GM18861 (cell line): ENCODE data around the gene RHBDL1.
A peak's percentile ranks its signal among the peaks of the same experiment; 100 is the strongest.

ENCODE experiments used
- ATAC-seq: cut with Tn5 transposase; IDR thresholded peaks from one replicate; pipeline ENCODE4 v1.9.1; 2021; ENCODE audit not compliant: unreplicated experiment

Gene RHBDL1

DNA sequence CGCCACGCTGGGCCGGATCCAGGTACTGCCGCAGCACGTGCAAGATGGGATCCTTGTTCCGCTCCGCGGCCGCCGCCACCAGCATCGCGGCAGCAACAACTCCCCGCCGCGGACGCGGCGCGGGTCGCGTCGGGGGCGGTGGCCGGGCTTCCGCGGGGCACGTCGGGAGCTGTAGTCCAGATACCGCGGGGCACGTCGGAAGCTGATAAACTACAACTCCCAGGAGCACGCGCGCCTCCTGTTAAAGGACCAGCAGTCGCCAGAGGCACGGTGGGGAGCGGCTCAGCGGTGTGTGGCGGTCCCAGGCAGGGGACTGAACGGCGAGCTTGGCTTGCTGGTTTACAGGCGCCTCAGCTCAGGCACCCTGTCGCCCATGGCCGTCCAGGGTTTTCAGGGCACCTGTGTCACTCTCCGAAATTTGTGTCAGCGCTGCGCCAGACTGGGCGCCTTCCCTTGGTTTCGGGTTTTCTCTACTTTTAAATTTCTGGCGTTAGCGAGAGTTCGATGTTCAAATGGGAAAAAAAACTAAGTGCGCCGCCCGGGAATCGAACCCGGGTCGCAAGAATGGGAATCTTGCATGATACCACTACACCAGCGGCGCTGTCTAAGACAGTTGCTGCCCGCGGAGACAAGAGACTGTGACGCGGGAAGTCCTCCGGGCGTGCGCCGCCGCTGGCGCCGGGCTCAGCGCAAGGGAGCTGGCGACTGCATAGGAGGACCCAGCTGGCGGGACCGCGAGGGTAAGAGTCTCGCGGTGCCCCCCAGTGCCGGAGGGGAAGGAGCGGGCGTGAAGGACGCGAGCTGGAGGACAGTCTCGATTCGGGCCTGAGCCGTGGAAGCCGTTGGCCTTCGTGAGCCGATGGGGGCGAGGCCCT lies 39.0 kb upstream of the RHBDL1 start, which contains the start of gene METTL26:
Gene METTL26, minus strand, starts transcription at position 100 of the 875 bp plus-strand sequence. Its CDS starts 15 bp downstream, at position 85.
- ATAC-seq, result peak; percentile 60

DNA sequence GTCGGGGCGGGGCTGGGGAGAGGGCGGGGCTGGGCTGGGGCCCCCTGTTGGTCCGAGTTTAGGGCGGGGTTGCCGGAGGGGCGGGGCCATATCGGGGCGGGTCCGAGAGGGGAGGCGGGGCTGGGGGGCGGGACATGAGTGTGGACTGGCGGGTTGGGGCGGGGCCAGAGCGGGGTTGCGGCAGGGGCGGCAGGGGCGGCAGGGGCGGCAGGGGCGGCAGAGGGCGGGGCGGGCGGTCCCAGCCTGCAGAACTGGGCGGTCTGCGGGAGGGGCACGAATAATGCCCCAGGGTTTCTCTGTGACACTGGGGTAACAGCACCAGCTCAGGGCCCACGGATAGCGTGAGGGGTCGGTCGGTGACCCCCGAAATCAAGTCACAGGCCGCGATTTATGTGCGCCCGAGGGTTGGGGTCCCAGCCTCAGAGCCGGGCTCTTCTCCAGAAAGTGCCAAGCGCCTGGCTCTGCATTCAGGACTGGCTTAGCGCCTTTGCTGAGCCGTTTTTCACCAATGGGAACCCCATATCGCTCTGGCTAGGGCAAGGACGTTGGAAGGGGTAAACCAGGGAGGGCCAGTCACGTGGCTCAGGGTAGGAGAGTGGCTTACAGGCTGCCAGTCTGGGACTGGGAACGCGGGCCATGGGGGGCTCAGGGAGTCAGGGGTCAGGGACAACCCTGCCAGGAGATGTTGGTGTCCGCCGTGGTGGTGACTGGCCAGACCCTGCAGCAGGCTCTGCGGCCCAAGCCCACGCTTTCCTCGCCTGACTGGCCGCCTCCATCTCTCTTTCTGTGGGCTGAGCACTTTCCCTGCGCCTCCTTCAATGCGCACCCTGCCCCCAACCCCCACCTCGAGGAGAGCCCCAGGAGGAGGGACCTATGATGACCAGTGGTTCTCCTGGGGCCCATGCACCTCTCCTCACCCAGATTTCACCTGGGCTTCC lies 38.1 kb upstream of the RHBDL1 start:
- no peak for ATAC-seq

DNA sequence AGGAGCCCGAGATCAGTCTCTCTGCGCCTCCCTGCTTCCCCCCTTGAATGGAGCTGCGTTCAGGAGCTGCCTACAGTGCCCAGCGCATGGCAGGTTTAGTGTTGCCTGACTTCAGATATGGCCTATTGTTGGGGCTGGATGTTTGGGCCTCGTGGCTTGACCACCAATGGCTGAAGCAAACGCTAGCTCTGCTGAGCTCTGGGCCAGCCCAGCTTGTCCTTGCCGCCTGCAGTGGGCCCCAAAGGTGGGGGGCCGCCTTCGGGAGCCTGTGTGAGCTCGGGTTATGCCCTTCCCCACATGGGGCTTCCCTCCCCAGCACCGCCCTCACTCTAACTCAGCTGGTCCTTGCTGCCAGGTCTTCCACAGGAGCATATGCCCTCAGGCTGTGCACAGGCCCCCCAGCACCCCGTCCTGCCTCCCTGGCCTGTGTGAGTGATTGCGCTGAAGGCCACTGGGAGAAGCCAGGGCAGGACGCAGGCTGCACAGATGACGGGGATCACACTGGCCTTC lies 37.4 kb upstream of the RHBDL1 start:
- no peak for ATAC-seq

DNA sequence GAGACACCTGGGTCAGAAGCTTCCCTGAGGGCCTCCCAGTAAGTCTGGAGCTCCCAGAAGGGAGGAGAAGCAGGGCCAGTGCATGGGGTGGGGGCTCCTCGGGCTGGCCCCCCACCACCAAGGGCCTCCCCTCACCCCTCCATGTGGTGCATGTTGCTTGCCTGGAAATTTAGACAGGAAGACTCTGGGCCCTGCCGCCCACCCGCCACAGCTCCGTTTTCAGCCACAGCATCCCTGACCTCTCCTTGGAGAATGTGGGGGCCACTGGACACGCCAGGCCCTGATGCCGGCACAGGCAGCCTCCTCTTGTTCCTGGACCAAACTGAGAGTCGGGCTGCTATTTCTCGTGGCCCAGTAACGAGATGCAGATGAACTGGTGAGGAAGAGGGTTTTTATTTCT lies 36.6 kb upstream of the RHBDL1 start:
- no peak for ATAC-seq

DNA sequence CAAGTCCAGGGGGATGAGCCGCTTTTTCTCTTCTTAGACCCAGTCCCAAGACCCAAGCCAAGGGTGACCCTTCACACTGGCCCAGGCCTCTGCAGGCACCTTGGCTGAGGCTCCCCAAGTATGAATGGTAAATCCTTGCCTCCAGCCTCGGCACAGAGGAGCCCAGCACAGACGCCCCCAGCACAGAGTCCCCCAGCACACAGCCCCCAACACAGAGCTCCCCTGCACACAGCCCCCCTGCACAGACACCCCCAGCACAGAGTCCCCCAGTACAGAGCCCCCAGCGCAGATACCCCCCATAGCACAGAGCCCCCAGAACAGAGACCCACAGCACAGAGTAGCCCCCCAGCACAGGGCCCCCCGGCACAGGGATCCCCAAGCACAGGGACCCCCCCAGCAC lies 34.9 kb upstream of the RHBDL1 start:
- ATAC-seq, result no peak

DNA sequence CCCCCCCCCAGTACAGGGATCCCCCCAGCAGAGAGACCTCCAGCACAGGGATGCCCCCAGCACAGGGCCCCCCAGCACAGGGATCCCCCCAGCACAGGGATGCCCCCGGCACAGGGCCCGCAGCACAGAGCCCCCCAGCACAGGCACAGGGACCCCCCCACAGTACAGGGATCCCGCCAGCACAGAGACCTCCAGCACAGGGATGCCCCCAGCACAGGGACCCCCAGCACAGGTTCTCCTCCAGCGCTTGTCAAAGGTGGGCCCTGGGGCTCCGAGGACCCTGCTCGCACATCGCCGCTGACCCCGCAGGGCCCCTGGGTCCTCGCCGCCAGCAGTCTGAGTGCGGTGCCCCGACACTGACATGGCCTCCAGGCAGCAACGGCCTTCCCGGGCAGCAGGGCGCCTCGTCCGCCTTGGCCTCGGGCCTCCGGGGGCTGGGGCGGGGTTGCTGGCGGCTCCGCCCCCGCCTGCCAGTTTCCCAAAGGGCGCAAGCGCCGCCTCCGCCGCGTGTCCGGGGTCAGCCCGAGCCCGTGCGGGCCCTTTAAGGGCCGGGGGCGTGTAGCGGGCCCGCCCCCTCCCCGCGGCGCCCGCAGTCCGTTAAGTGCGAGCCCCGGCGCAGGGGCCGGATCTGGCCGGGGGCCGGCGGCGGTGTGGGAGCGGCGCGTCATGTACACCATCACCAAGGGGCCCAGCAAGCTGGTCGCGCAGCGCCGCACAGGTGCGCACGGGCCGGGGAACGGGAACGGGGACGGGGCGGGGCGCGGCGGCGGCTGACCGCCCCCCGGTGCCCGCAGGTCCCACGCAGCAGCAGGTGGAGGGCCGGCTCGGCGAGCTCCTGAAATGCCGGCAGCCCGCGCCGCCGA lies 33.9 kb upstream of the RHBDL1 start, which contains the start of gene MCRIP2:
Gene MCRIP2, plus strand, starts transcription at position 503 of the 863 bp plus-strand sequence. Its CDS starts 164 bp downstream, at position 667.
- ATAC-seq, result peak; percentile 52

DNA sequence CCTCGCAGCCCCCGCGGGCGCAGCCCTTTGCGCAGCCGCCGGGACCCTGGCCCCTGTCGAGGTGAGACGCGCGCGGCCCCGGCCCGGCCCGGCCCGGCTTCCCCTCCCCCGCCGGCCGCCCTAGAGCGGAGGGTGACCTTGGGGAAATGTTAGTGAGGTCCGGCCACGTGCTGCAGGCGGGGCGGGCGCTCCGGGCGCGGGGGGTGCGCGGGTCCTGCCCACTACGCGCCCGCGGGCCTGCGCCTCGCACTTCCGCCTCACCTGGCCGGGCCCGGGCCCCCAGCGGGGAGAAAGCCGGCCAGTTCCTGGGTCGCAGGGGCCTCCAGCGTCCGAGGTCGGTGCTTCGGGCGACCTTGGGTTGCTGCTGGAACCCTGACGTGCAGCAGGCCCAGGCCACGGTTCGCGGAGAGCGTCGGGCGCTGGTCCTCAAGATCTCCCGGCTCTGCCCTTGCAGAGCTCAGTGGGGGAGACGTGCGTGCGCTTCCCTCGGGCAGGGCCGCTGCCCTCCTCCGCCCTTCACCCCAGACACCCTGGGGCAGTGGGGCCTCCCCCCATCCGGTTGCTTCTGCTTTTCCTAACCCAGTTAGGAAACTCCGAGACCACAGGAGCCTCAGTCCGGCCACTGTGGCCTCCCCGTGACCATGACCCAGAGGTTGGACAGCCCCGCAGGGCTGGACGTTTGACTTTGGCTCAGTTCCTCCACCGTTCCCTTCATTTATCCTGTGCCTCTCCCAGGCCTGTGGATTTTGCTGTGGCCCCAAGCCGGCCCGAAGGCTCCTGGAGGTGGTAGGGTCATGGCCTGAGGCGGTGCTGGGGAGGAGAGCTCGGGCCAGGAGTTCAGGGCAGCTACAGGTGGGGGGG lies 33.1 kb upstream of the RHBDL1 start:
- ATAC-seq, result peak; percentile 21

DNA sequence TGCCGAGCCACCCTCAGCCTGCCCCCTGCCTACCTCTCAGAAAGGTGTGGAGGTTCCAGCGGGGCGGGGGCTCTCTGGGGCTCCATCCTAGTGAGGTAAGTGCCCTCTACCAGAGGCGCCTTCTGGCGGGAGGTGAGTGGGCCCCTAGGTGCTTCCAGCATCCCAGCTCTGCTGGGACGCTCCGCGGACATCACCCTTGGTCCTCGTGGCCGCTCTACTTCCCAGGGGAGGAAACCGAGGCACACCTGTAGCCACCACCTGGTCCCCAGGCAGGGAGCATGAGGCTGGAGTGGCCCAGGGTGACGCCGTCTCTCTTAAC lies 32.5 kb upstream of the RHBDL1 start:
- no peak for ATAC-seq

DNA sequence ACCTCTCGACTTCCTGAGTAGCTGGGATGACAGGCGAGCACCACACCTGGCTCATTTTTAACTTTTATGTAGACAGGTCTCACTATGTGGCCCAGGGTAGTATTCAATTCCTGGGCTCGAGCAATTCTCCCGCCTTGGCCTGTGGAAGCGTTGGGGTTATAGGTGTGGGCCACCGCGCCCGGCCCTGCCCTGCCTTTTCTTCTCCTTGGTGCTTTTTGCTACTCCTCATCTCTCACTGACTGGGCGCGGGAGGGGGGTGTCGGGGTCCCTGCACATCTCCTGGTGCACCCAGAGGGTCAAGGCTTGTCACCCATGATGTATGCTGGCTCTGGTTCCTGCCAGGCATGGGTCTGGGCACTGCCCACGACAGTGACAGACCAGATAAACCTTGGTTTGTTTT lies 30.9 kb upstream of the RHBDL1 start:
- no peak for ATAC-seq

DNA sequence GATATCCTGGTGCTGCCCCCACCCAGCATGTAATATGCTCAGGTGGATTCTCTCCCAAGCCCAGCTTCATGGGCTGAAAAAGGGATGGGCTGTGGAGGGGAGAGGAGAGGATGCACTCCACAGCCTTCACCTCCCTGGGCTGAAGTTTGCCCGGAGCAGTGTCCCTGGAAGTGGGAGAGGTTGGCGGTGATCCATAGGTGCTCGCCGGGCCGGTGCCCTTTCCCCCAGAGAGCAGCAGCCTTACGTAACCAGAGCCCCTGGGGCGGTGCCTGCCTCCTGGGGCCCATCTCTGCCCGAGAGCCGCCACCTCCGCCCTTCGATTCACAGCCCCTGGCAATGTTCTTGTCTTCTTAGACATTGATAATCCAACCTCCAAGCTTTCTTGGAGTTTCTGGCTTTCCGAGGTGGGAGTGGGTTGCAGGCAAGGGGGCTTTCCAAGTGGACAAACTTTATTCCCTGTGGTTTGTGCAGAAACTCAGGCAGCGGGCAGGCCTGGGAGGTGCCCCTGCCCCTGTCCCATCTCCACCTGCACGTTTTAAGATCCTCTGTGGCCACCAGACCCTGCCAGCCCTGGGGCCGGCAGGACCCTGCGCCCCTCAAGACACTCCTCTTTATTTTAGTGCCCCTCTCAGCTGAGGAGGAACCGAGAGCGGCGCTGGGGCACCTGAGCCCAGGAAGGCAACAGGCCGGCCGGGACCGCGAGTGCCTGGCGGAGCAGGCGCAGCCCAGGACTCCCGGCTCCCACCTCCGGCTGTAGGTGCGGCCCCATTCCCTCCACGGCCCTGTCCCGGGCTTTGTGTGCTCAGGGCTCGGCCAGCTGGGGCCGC lies 29.4 kb upstream of the RHBDL1 start:
- no peak for ATAC-seq

DNA sequence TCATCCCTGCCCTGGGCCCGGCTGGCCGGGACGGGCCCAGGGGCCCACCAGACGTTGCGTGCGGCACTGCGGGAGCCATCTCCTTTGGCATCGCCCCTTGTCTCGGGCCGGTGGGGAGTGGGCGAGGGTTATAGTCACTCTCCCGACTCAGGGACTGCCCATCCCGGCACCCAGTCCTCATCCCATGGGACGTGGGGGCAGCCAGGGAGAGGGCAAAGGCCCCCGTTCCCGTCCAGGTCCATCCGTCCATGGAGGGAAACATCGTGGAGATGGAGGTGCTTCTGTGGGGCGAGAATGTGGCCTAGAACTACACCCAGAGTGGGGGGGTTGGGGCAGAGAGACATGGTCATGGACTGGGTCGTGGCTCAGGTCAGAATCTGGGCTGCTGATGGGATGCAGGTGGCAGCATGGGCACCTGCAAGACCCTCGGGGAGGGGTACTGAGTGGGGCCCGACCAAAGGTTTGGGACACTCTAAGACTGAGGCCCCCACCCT lies 28.7 kb upstream of the RHBDL1 start:
- no peak for ATAC-seq

DNA sequence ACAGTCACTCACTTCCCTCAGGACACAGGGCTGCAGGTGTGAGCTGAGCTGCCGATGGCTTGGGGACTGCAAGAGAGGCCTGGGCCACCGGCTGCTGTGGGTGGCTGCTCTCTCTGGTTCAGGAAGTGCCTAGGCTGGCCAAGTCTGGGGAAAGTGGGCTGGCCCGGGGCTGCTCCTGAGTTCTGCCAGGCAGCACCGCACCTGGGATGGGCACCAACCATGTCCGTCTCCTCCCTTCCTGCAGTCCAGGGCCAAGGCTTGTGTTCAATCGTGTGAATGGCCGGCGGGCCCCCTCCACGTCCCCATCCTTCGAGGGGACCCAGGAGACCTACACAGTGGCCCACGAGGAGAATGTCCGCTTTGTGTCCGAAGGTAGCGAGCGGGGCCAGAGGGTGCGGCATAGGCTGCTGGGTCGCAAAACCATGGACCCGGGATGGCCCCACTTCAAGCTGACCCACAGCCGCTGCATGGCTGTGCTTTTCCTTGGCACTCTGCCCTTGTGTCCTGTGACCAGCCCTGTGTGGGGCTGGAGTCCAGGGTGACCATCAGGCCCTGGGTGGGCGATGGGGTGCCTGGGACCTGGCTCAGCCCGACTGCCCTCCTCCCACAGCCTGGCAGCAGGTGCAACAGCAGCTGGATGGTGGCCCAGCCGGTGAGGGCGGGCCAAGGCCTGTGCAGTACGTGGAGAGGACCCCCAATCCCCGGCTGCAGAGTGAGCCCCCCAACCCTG lies 28.1 kb upstream of the RHBDL1 start:
- no peak for ATAC-seq

DNA sequence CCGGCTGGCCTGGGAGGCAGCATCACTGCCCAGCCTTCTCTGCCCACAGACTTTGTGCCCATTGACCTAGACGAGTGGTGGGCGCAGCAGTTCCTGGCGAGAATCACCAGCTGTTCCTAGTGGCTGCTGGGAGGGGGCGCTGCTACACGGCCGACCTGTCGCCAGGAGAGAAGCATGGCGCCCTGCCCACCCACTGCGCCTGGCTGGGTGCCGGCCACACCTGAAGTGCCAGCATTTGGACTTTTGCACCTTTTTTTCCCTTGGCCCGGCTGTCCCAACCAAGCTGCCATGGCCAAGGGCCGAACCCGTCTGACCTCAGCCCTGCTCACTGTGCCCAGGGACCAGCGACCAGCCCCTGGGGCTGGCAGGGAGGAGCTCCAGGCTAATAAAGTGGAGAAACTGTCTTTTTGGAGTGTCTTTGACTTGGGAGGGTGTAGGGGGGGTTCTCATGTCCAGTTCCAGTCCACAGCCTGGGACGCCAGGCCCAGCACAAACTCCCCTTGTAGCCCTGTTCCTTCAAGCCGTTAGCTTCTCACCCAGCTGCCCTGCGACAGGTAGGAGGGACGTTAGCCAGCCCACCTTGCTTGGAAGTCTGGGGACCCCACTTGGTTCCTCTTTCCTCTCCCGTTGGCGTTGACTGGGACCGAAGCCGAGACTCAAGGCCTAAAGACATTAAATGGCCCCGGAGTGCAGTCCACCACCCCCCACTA lies 27.2 kb upstream of the RHBDL1 start:
- no peak for ATAC-seq

DNA sequence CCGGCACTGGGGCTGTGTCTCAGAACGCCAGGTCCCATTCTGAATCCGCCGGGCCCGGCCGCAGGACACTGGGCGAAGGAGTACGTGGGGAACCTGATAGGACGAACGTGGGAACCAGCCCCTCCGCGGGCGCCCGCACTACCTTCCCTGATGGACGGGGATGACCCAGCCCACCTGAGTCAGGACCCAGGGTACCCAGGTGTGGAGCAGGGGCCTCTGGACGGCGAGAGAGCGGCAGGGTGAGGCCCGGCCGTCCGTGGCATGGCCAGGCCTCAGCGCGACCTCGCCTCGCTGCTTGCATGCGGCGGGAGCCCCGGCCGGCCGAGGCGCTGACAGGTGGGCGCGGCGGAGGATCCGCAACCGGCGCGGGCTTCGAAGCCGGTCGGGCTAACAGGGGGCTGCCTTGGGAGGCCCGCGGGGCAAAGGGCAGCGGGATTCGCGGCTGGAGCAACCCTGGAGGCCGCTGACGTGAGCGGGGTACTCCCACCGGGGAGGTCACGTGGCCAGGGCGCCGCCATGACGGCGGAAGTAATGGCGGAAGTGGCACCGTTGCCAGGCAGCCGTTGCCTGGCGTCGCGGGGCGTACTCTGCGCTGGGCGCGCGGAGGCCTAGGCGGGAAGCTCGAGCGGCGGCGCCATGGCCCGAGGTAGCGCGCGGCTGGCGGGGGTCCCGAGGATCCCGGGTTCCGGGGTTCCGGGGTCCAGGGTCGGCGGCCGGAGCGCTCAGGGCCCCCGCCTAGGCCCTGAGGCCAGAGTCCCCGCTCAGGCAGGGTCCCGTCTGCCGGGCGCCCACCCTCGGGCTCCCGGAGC lies 26.5 kb upstream of the RHBDL1 start, which contains the start of gene WDR90:
Gene WDR90, plus strand, starts transcription at position 585 of the 809 bp plus-strand sequence. Its CDS starts 52 bp downstream, at position 637.
- ATAC-seq, result peak; percentile 78

DNA sequence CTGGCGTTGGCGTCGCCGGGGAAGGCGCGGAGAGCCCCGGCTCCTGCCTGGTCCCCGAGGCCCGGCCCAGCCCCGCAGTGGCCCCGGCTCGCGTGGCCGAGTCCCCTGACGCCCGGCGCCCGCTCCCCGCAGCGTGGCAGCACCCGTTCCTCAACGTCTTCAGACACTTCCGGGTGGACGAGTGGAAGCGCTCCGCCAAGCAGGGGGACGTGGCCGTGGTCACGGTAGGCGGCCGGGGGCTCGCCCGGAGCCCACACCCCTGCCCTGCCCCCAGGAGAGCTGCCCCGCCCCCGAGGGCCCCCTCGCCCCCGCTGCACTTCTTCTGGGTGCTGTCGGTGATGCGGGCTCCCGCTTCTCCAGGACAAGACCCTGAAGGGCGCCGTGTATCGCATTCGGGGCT lies 25.8 kb upstream of the RHBDL1 start:
- no peak for ATAC-seq

DNA sequence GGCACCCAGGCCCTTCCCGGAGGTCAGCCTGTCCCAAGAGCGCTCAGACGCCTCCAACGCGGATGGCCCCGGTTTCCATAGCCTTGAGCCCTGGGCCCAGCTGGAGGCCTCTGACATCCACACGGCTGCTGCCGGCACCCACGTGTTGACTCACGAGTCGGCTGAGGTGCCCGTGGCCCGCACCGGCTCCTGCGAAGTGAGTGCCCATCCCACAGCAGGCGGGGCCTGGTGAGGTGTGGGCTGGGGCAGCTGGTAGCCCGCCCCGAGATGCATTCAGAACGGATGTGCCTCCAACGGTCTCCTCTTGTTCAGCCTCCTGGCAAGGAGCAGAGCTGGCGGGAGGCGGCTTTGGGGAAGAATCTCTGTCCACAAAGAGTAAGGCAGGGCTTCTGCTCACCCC lies 23.6 kb upstream of the RHBDL1 start:
- no peak for ATAC-seq
